SK-N-SH (cell line): ENCODE results near the gene HS3ST5. TPM values are rescaled to one million over a fixed set of nuclear protein-coding genes. Genes with fewer than 3 reads are reported as not detected.

Experiments
- CTCF ChIA-PET: fragments of 300-600, 350-600 bp; formaldehyde crosslinking; extraction: SDS; loops from one replicate; lab custom pipeline; 2021; lab: Yijun Ruan, JAX
- POLR2A ChIA-PET: fragments of 350-600 bp; sonication (Branson Sonifier 250); formaldehyde crosslinking; extraction: SDS; loops from one replicate; lab custom pipeline; 2020; ENCODE audit warnings: antibody characterized with exemption, inconsistent platforms; lab: Yijun Ruan, JAX
- DNase-seq: peaks from one replicate; pipeline ENCODE4 v3.0.0; 2012
- H2AFZ ChIP-seq: fragments of 200-600 bp; sonication (generic); 2 replicates; pipeline ENCODE4 v1.8.1; 2016; ENCODE audit warnings: antibody characterized with exemption, mild to moderate bottlenecking, low read depth
- H3F3A ChIP-seq: fragments of 200-600 bp; sonication (generic); replicated peaks from 2 replicates; pipeline ENCODE3; 2016; ENCODE audit warnings: antibody characterized with exemption, mild to moderate bottlenecking; ENCODE audit not compliant: insufficient read depth
- H3K27ac ChIP-seq, 2 experiments: fragments of 200-500 bp in 1 of 2; fragments of 200-600 bp in 1 of 2; sonication (Bioruptor generic) in 1 of 2; sonication (generic), shearing (Covaris generic) in 1 of 2; 2 replicates each; pipeline versions ENCODE4 v1.5.1 to v1.6.1; 2014 to 2016; ENCODE audit warnings: low read depth in 2 of 2, inconsistent platforms in 1 of 2, low read length in 1 of 2, mild to moderate bottlenecking in 1 of 2, mixed read lengths in 1 of 2
- H3K27me3 ChIP-seq: fragments of 200-600 bp; sonication (generic), shearing (Covaris generic); 2 replicates; pipeline ENCODE4 v1.6.1; 2016; ENCODE audit warnings: mixed run types; ENCODE audit not compliant: insufficient read depth
- H3K36me3 ChIP-seq, 2 experiments: fragments of 200-500 bp in 1 of 2; fragments of 200-600 bp in 1 of 2; sonication (Bioruptor generic) in 1 of 2; sonication (generic) in 1 of 2; replicated peaks in 1 of 2; 2 replicates each; pipeline versions ENCODE3 to v1.5.1; 2014 to 2016; ENCODE audit warnings: low read length in 1 of 2, mild to moderate bottlenecking in 1 of 2; ENCODE audit not compliant: insufficient read depth in 2 of 2, control insufficient read depth in 1 of 2
- H3K4me1 ChIP-seq, 2 experiments: fragments of 200-500 bp in 1 of 2; fragments of 200-600 bp in 1 of 2; sonication (Bioruptor generic) in 1 of 2; sonication (generic), shearing (Covaris generic) in 1 of 2; 2 replicates each; pipeline versions ENCODE4 v1.5.1 to v1.6.1; 2014 to 2016; ENCODE audit warnings: low read depth in 1 of 2, low read length in 1 of 2, mixed run types in 1 of 2; ENCODE audit not compliant: insufficient read depth in 2 of 2, control insufficient read depth in 1 of 2
- H3K4me2 ChIP-seq: fragments of 200-600 bp; sonication (generic), shearing (Covaris generic); 2 replicates; pipeline ENCODE4 v1.6.1; 2017; ENCODE audit warnings: mixed run types
- H3K4me3 ChIP-seq, 2 experiments: fragments of 200-500 bp in 1 of 2; fragments of 200-600 bp in 1 of 2; sonication (Bioruptor generic) in 1 of 2; sonication (generic), shearing (Covaris generic) in 1 of 2; 2 replicates each; pipeline versions ENCODE4 v1.5.1 to v1.8.1; 2014 to 2016; ENCODE audit warnings: low read depth in 2 of 2, inconsistent platforms in 1 of 2, low read length in 1 of 2, mild to moderate bottlenecking in 1 of 2, mixed read lengths in 1 of 2, moderate library complexity in 1 of 2
- H3K79me2 ChIP-seq: fragments of 200-600 bp; sonication (generic); 2 replicates; pipeline ENCODE4 v1.8.1; 2017; ENCODE audit warnings: mild to moderate bottlenecking; ENCODE audit not compliant: insufficient read depth
- H3K9ac ChIP-seq: fragments of 200-600 bp; sonication (generic); 2 replicates; pipeline ENCODE4 v1.6.1; 2017; ENCODE audit warnings: mixed run types
- H3K9me2 ChIP-seq: fragments of 200-600 bp; sonication (generic); 2 replicates; pipeline ENCODE4 v1.6.1; 2017; ENCODE audit warnings: mixed run types
- H3K9me3 ChIP-seq: fragments of 200-600 bp; sonication (generic); 2 replicates; pipeline ENCODE4 v1.6.1; 2017; ENCODE audit warnings: mixed run types, mild to moderate bottlenecking, moderate library complexity
- H4K20me1 ChIP-seq: fragments of 200-600 bp; sonication (generic); 2 replicates; pipeline ENCODE4 v1.6.1; 2017; ENCODE audit warnings: mild to moderate bottlenecking, mixed run types; ENCODE audit not compliant: insufficient read depth
- CHD2 ChIP-seq: fragments of 150-350 bp; IDR thresholded peaks from 2 replicates; pipeline ENCODE4 v1.6.1; 2018; ENCODE audit warnings: low read length; ENCODE audit not compliant: partially characterized antibody
- ELF1 ChIP-seq: IDR thresholded peaks from 2 replicates; pipeline ENCODE4 v1.4.0; 2012
- EP300 ChIP-seq, 2 experiments: IDR thresholded peaks; 2 replicates each; pipeline versions ENCODE4 v1.4.0 to v1.6.1; 2012; ENCODE audit warnings: borderline replicate concordance in 1 of 2, low read depth in 1 of 2, low read length in 1 of 2
- FOXJ3 ChIP-seq: sonication (generic); formaldehyde crosslinking; IDR thresholded peaks from 2 replicates; pipeline ENCODE4 v1.5.1; 2020; ENCODE audit warnings: mild to moderate bottlenecking, missing genetic modification reagents
- FOXM1 ChIP-seq: IDR thresholded peaks from 2 replicates; pipeline ENCODE4 v1.4.0; 2012; ENCODE audit warnings: low read depth, mild to moderate bottlenecking
- GABPA ChIP-seq: IDR thresholded peaks from 2 replicates; pipeline ENCODE4 v1.4.0; 2012; ENCODE audit warnings: low read depth, mild to moderate bottlenecking
- IRF3 ChIP-seq: fragments of 150-350 bp; IDR thresholded peaks from 2 replicates; pipeline ENCODE4 v1.6.1; 2016; ENCODE audit warnings: mild to moderate bottlenecking, low read depth, low read length
- JUND ChIP-seq: IDR thresholded peaks from 2 replicates; pipeline ENCODE4 v1.4.0; 2012
- MEF2A ChIP-seq: IDR thresholded peaks from 2 replicates; pipeline ENCODE4 v1.4.0; 2012; ENCODE audit warnings: low read depth, borderline replicate concordance
- MXI1 ChIP-seq: IDR thresholded peaks from 2 replicates; pipeline ENCODE4 v1.6.1; 2012; ENCODE audit warnings: mild to moderate bottlenecking, low read depth, low read length, improper control_type of control experiment
- NRF1 ChIP-seq: IDR thresholded peaks from 2 replicates; pipeline ENCODE4 v1.6.1; 2012; ENCODE audit warnings: low read depth, mild to moderate bottlenecking, low read length
- PBX3 ChIP-seq: IDR thresholded peaks from 2 replicates; pipeline ENCODE4; 2012
- POLR2AphosphoS5 ChIP-seq: IDR thresholded peaks from 2 replicates; pipeline ENCODE4 v1.6.1; 2012; ENCODE audit warnings: low read depth, low read length
- RAD21 ChIP-seq: IDR thresholded peaks from 2 replicates; pipeline ENCODE4 v1.6.1; 2012; ENCODE audit warnings: mild to moderate bottlenecking, low read length
- REST ChIP-seq: IDR thresholded peaks from 2 replicates; pipeline ENCODE4 v1.6.1; 2012; ENCODE audit warnings: mild to moderate bottlenecking, low read depth, low read length, moderate library complexity
- RFX5 ChIP-seq: IDR thresholded peaks from 2 replicates; pipeline ENCODE4 v1.6.1; 2012; ENCODE audit warnings: mild to moderate bottlenecking, improper control_type of control experiment, low read length
- SMC3 ChIP-seq: IDR thresholded peaks from 2 replicates; pipeline ENCODE4 v1.6.1; 2012; ENCODE audit warnings: low read depth, low read length, improper control_type of control experiment
- TCF12 ChIP-seq: IDR thresholded peaks from 2 replicates; pipeline ENCODE4 v1.4.0; 2012
- WGBS: methylation state at CpG from one replicate; pipeline ENCODE4 v1.1.6; 2017; ENCODE audit warnings: low lambda C conversion rate; 5-methylcytosine and 5-hydroxymethylcytosine counted together
- polyA plus RNA-seq, 3 experiments: library from polyadenylated mRNA; depleted of rRNA; stranded (reverse); fragments of >200 nt; gene quantifications; 2 replicates each; pipeline ENCODE4 v1.2.3, GENCODE V29; 2012
- TF ChIP-seq, protein P1 (sequence below): IDR thresholded peaks from 2 replicates; pipeline ENCODE4 v1.4.0; 2012; ENCODE audit warnings: low read depth, borderline replicate concordance

The HS3ST5 gene
- polyA plus RNA-seq, 1 of the 3 experiments (the other 2 are of a cell fraction), result 0.02 TPM

DNA sequence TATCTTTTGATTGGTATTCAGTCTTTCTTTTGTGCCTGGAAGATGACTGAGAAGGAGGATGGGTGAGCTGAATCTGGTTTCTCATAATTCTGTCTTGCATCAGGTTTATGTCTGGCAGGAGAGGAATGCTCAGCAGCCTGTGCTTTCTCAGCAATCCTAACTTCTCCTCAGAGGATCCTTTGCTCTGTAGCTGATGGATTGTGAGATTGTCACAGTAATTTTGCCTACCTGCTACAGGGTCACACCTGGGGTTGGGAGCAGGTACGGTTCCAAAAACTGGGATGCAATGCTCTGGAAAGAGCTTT lies 2.1 kb upstream of the HS3ST5 start:
- Histone ChIP-seq H3K9ac (no peak overlapping the region), H3K4me3 (no peak overlapping the region), H3F3A (no peaks in the 10 kb centered on the region), H2AFZ (no peak overlapping the region), H3K27me3 (peaks cover 26% of the 10 kb centered on the region; the same call in 1 of the 2 replicates), H3K36me3 (no peaks in the 10 kb centered on the region), H3K9me3 (no peaks in the 10 kb centered on the region), H3K79me2 (no peaks in the 10 kb centered on the region), H3K4me1 (peaks cover 0 to 10% of the 10 kb centered on the region in 2 experiments; a peak in 2 of 4 replicates), H3K9me2 (no peaks in the 10 kb centered on the region), H3K4me2 (no peak overlapping the region)
- ChIA-PET CTCF (interaction anchor here (1.0 to 1.5 kb wide), 2 partner anchors 11 to 18 kb away, joined by 3 to 5 read pairs; no protein-coding TSS in a partner anchor), POLR2A (no interaction called here)
- WGBS, result 64% methylated on average over 1 of the region's 1 CpG
- DNase-seq, result no peak
- TF ChIP-seq CHD2, result no peak
- no peak for TF ChIP-seq RAD21
- no peak for TF ChIP-seq ELF1
- TF ChIP-seq POLR2AphosphoS5, result no peak
- TF ChIP-seq IRF3, result no peak
- TF ChIP-seq, protein P1, sequence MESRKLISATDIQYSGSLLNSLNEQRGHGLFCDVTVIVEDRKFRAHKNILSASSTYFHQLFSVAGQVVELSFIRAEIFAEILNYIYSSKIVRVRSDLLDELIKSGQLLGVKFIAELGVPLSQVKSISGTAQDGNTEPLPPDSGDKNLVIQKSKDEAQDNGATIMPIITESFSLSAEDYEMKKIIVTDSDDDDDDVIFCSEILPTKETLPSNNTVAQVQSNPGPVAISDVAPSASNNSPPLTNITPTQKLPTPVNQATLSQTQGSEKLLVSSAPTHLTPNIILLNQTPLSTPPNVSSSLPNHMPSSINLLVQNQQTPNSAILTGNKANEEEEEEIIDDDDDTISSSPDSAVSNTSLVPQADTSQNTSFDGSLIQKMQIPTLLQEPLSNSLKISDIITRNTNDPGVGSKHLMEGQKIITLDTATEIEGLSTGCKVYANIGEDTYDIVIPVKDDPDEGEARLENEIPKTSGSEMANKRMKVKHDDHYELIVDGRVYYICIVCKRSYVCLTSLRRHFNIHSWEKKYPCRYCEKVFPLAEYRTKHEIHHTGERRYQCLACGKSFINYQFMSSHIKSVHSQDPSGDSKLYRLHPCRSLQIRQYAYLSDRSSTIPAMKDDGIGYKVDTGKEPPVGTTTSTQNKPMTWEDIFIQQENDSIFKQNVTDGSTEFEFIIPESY, result no peak
- no peak for TF ChIP-seq EP300 (IDR thresholded peaks at IDR 0.05; ENCODE audit: borderline replicate concordance in 1 of 2, low read depth in 1 of 2, low read length in 1 of 2)
- no peak for TF ChIP-seq NRF1
- TF ChIP-seq MXI1, result no peak
- no peak for TF ChIP-seq SMC3
- no peak for TF ChIP-seq RFX5
- no peak for TF ChIP-seq FOXJ3 (CRISPR knock-in tag)
- TF ChIP-seq, all 33 proteins: peak for 0
- H3K27ac ChIP-seq, result no peak overlapping the region
- H4K20me1 ChIP-seq, result no peaks in the 10 kb centered on the region

DNA sequence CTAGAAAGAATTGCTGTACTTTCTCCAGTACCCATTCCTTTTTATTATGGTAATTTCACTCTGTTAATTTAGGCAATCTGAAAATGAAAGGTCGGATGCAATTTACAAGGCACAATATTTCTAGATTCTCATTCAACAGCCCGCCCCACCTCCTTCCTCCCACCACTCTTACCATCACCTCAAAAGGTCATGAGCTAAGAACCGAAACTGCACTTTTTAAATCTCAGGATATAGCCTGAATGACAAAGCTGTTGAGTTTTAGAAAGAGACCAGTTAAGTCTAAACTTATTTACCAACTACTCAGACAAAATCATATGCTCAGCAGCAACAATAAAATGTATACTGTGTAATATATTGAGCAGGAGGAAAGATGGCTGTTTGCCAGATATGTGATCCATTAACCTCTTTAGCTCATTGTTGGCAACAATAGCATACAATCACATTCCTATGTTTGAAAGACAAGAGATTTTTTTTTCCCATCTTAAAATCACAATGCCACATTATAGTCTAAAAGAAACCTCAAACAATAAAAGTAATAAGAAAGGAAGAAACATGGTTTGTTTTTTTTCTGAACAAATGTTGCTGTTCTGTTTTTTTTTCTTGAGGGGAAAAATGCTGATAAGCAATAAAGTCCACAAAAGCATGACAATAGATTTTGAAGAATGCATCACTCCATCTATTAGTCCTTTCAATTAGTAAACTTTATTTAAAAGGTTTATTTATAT lies 1.6 kb upstream of the HS3ST5 start:
- Histone ChIP-seq H3K4me3 (no peak overlapping the region), H3K36me3 (no peaks in the 10 kb centered on the region), H3K27ac (no peak overlapping the region), H3K4me1 (peaks cover 0 to 10% of the 10 kb centered on the region in 2 experiments; a peak in 2 of 4 replicates), H3K27me3 (peaks cover 26% of the 10 kb centered on the region; the same call in 1 of the 2 replicates), H4K20me1 (no peaks in the 10 kb centered on the region), H2AFZ (no peak overlapping the region), H3K9me2 (no peaks in the 10 kb centered on the region), H3K4me2 (no peak overlapping the region), H3F3A (no peaks in the 10 kb centered on the region), H3K9ac (no peak overlapping the region), H3K9me3 (no peaks in the 10 kb centered on the region), H3K79me2 (no peaks in the 10 kb centered on the region)
- 50% methylated on average over 3 of the region's 3 CpGs for WGBS
- DNase-seq, result no peak
- ChIA-PET POLR2A (no interaction called here), CTCF (interaction anchor here (0.7 to 1.7 kb wide), 7 partner anchors 8 to 396 kb away, joined by 3 to 11 read pairs (median 3); no protein-coding TSS in a partner anchor)
- no peak for TF ChIP-seq GABPA
- TF ChIP-seq REST, result no peak
- TF ChIP-seq JUND, result no peak
- TF ChIP-seq MEF2A, result no peak
- no peak for TF ChIP-seq FOXM1
- no peak for TF ChIP-seq TCF12
- no peak for TF ChIP-seq PBX3
- TF ChIP-seq IRF3, result no peak
- no peak for TF ChIP-seq RAD21
